Left renal pelvis (tissue), 4 donors: ENCODE data around the gene SEL1L2. TPM values are rescaled to one million over a fixed set of nuclear protein-coding genes. Genes with fewer than 3 reads are reported as not detected.

ENCODE experiments used
- DNase-seq, 4 donors: peaks; one replicate each; pipeline ENCODE4 v3.0.0-alpha.2; 2013; ENCODE audit warnings: low read depth in 4 of 4, low spot score in 3 of 4
- polyA plus RNA-seq, 4 donors: library from polyadenylated mRNA; unstranded; fragments of 120-200 nt; gene quantifications; one replicate each; pipeline ENCODE4 v1.2.1, GENCODE V29; 2013; ENCODE audit not compliant: insufficient read length in 4 of 4

SEL1L2 gene
- polyA plus RNA-seq, 4 donors, result 0.29 to 0.37 TPM; not detected in 2

GRCh38 chr20:13868331-13868730 is 122.1 kb downstream of the SEL1L2 start:
- DNase-seq, result no peak

GRCh38 chr20:13865791-13866351 is 124.5 kb downstream of the SEL1L2 start:
- no peak for DNase-seq

GRCh38 chr20:13865156-13865555 is 125.3 kb downstream of the SEL1L2 start:
- no peak for DNase-seq

GRCh38 chr20:13863244-13863643 is 127.2 kb downstream of the SEL1L2 start:
- no peak for DNase-seq

GRCh38 chr20:13862245-13862644 is 128.2 kb downstream of the SEL1L2 start:
- no peak for DNase-seq

GRCh38 chr20:13858871-13859270 is 131.5 kb downstream of the SEL1L2 start:
- no peak for DNase-seq

GRCh38 chr20:13858439-13858838 is 132.0 kb downstream of the SEL1L2 start:
- DNase-seq, result no peak

GRCh38 chr20:13857961-13858360 is 132.5 kb downstream of the SEL1L2 start:
- no peak for DNase-seq

GRCh38 chr20:13857304-13857703 is 133.1 kb downstream of the SEL1L2 start:
- no peak for DNase-seq

GRCh38 chr20:13856354-13856753 is 134.1 kb downstream of the SEL1L2 start:
- no peak for DNase-seq

- no peak for DNase-seq
Measured at GRCh38 chr20:13855613-13856012, 134.8 kb downstream of the SEL1L2 start.

GRCh38 chr20:13852306-13852705 is 138.1 kb downstream of the SEL1L2 start:
- no peak for DNase-seq

GRCh38 chr20:13851279-13851678 is 139.1 kb downstream of the SEL1L2 start:
- no peak for DNase-seq

GRCh38 chr20:13844296-13844695 is 146.1 kb downstream of the SEL1L2 start:
- DNase-seq, result no peak

- DNase-seq, result no peak
Measured at GRCh38 chr20:13841206-13841605, 149.2 kb downstream of the SEL1L2 start.

GRCh38 chr20:13840093-13840465 is 150.3 kb downstream of the SEL1L2 start:
- DNase-seq, result no peak

- DNase-seq, result no peak
Measured at GRCh38 chr20:13839421-13840092, 150.9 kb downstream of the SEL1L2 start.

- DNase-seq, result no peak
Measured at GRCh38 chr20:13838664-13839063, 151.8 kb downstream of the SEL1L2 start.

GRCh38 chr20:13831476-13831875 is 158.9 kb downstream of the SEL1L2 start:
- DNase-seq, result no peak

- DNase-seq, result no peak
Measured at GRCh38 chr20:13825465-13825864, 164.9 kb downstream of the SEL1L2 start.

GRCh38 chr20:13824459-13824858 is 166.0 kb downstream of the SEL1L2 start:
- DNase-seq, result no peak

- no peak for DNase-seq
Measured at GRCh38 chr20:13822459-13822858, 168.0 kb downstream of the SEL1L2 start.

- no peak for DNase-seq
Measured at GRCh38 chr20:13821876-13822275, 168.5 kb downstream of the SEL1L2 start.
